ENCODE results near the gene SORCS3.

GRCh38 chr10:104850023-104850422, 208.9 kb downstream of the SORCS3 start:
- TF ChIP-seq, protein P1, sequence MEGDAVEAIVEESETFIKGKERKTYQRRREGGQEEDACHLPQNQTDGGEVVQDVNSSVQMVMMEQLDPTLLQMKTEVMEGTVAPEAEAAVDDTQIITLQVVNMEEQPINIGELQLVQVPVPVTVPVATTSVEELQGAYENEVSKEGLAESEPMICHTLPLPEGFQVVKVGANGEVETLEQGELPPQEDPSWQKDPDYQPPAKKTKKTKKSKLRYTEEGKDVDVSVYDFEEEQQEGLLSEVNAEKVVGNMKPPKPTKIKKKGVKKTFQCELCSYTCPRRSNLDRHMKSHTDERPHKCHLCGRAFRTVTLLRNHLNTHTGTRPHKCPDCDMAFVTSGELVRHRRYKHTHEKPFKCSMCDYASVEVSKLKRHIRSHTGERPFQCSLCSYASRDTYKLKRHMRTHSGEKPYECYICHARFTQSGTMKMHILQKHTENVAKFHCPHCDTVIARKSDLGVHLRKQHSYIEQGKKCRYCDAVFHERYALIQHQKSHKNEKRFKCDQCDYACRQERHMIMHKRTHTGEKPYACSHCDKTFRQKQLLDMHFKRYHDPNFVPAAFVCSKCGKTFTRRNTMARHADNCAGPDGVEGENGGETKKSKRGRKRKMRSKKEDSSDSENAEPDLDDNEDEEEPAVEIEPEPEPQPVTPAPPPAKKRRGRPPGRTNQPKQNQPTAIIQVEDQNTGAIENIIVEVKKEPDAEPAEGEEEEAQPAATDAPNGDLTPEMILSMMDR (IDR thresholded peaks at IDR 0.05) = no peak
- TF ChIP-seq NR3C1 (CRISPR knock-in tag; conservative IDR thresholded peaks at IDR 0.05; ENCODE audit: low read depth) (no peak), NFYB (CRISPR knock-in tag; conservative IDR thresholded peaks at IDR 0.05; ENCODE audit: low read depth) (no peak), MXD4 (CRISPR knock-in tag; IDR thresholded peaks at IDR 0.05; ENCODE audit: borderline replicate concordance) (no peak), KAT7 (CRISPR knock-in tag; IDR thresholded peaks at IDR 0.05; ENCODE audit: borderline replicate concordance) (no peak)
- TF ChIP-seq, protein P2, sequence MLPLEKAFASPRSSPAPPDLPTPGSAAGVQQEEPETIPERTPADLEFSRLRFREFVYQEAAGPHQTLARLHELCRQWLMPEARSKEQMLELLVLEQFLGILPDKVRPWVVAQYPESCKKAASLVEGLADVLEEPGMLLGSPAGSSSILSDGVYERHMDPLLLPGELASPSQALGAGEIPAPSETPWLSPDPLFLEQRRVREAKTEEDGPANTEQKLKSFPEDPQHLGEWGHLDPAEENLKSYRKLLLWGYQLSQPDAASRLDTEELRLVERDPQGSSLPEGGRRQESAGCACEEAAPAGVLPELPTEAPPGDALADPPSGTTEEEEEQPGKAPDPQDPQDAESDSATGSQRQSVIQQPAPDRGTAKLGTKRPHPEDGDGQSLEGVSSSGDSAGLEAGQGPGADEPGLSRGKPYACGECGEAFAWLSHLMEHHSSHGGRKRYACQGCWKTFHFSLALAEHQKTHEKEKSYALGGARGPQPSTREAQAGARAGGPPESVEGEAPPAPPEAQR (CRISPR knock-in tag; IDR thresholded peaks at IDR 0.05) = no peak
- TF ChIP-seq, protein P3, sequence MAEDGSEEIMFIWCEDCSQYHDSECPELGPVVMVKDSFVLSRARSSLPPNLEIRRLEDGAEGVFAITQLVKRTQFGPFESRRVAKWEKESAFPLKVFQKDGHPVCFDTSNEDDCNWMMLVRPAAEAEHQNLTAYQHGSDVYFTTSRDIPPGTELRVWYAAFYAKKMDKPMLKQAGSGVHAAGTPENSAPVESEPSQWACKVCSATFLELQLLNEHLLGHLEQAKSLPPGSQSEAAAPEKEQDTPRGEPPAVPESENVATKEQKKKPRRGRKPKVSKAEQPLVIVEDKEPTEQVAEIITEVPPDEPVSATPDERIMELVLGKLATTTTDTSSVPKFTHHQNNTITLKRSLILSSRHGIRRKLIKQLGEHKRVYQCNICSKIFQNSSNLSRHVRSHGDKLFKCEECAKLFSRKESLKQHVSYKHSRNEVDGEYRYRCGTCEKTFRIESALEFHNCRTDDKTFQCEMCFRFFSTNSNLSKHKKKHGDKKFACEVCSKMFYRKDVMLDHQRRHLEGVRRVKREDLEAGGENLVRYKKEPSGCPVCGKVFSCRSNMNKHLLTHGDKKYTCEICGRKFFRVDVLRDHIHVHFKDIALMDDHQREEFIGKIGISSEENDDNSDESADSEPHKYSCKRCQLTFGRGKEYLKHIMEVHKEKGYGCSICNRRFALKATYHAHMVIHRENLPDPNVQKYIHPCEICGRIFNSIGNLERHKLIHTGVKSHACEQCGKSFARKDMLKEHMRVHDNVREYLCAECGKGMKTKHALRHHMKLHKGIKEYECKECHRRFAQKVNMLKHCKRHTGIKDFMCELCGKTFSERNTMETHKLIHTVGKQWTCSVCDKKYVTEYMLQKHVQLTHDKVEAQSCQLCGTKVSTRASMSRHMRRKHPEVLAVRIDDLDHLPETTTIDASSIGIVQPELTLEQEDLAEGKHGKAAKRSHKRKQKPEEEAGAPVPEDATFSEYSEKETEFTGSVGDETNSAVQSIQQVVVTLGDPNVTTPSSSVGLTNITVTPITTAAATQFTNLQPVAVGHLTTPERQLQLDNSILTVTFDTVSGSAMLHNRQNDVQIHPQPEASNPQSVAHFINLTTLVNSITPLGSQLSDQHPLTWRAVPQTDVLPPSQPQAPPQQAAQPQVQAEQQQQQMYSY (CRISPR knock-in tag; IDR thresholded peaks at IDR 0.05) = no peak

All from WTC11 (cell line).